Measurements from ENCODE around the gene ZNF550. TPM values are rescaled to one million over a fixed set of nuclear protein-coding genes. Genes with fewer than 3 reads are reported as not detected.
"Not testable (repeated sequence)": the region's sequence is repeated elsewhere in the genome, so short reads cannot be mapped to it uniquely, and the experiment has no call there.

ZNF550 gene
- total RNA-seq, 4 donors from 2014 or later = 3.7 to 6.7 (median 4.2) TPM

GRCh38 chr19:57499680-57500395 is 59.8 kb downstream of the ZNF550 start, which contains the start of gene ZNF773:
TSS of gene ZNF773 (plus strand) at chr19:57499938. CDS start at chr19:57500081, 143 bp downstream.
- H3K36me3 ChIP-seq = peaks cover 8 to 31% (median 17%) of the 10 kb centered on the region in 4 donors
- peak; percentile 55 for TF ChIP-seq POLR2A (IDR thresholded peaks at IDR 0.05; ENCODE audit: low read depth)
- peak; percentile 92 for TF ChIP-seq POLR2AphosphoS5 (IDR thresholded peaks at IDR 0.05)
- TF ChIP-seq, protein P1, sequence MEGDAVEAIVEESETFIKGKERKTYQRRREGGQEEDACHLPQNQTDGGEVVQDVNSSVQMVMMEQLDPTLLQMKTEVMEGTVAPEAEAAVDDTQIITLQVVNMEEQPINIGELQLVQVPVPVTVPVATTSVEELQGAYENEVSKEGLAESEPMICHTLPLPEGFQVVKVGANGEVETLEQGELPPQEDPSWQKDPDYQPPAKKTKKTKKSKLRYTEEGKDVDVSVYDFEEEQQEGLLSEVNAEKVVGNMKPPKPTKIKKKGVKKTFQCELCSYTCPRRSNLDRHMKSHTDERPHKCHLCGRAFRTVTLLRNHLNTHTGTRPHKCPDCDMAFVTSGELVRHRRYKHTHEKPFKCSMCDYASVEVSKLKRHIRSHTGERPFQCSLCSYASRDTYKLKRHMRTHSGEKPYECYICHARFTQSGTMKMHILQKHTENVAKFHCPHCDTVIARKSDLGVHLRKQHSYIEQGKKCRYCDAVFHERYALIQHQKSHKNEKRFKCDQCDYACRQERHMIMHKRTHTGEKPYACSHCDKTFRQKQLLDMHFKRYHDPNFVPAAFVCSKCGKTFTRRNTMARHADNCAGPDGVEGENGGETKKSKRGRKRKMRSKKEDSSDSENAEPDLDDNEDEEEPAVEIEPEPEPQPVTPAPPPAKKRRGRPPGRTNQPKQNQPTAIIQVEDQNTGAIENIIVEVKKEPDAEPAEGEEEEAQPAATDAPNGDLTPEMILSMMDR (IDR thresholded peaks at IDR 0.05) = peak in 1 of 3 experiments; percentile 12
- H3K27me3 ChIP-seq; intact Hi-C loops (cut with DNase I): not testable (repeated sequence)
- peak; percentile 98 for DNase-seq (ENCODE audit: extremely low spot score)
- H3K4me1 ChIP-seq = peaks cover 7 to 15% (median 11%) of the 10 kb centered on the region in 4 donors
- H3K27ac ChIP-seq (replicated peaks in 1 of 4) = peak within 1 kb of the TSS; percentile 82 to 91 (median 88)
- H3K9me3 ChIP-seq = peaks cover 0 to 23% (median 8%) of the 10 kb centered on the region in 4 donors
- WGBS = 2% methylated on average over 30 of the region's 69 CpGs
- H3K4me3 ChIP-seq = peak within 1 kb of the TSS; percentile 76 to 89 (median 81)

DNA sequence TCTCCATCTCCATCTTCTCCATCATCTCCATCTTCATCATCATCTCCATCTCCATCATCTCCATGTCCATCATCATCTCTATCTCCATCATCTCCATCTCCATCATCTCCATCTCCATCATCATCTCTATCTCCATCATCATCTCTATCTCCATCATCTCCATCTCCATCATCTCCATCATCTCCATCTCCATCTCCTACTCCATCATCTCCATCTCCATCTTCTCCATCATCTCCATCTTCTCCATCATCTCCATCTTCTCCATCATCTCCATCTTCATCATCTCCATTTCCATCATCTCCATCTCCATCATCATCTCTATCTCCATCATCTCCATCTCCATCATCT is 60.4 kb downstream of the ZNF550 start:
- intact Hi-C loops (cut with DNase I); DNase-seq (ENCODE audit: extremely low spot score); H3K27me3 ChIP-seq: not testable (repeated sequence)
- Histone ChIP-seq H3K27ac (replicated peaks in 1 of 4) (peak overlapping the region in 1 of 4 donors; percentile 91), H3K36me3 (peaks cover 6 to 29% (median 14%) of the 10 kb centered on the region in 4 donors), H3K4me1 (peaks cover 7 to 15% (median 11%) of the 10 kb centered on the region in 4 donors), H3K4me3 (peak overlapping the region; percentile 76 to 89 (median 81)), H3K9me3 (peaks cover 0 to 22% (median 10%) of the 10 kb centered on the region in 4 donors)

- H3K27ac ChIP-seq (replicated peaks in 1 of 4); H3K27me3 ChIP-seq; intact Hi-C loops (cut with DNase I); DNase-seq (ENCODE audit: extremely low spot score); H3K9me3 ChIP-seq: not testable (repeated sequence)
- peak overlapping the region in 3 of 4 donors; percentile 91 to 98 (median 97) for H3K4me3 ChIP-seq
- peaks cover 25 to 32% (median 28%) of the 10 kb centered on the region in 4 donors for H3K36me3 ChIP-seq
- H3K4me1 ChIP-seq = peaks cover 7 to 11% (median 8%) of the 10 kb centered on the region in 4 donors
- WGBS = no CpG with 5 or more reads among the region's 1 CpG
These were observed 71.4 kb downstream of the ZNF550 start for GRCh38 chr19:57488299-57488644.

- Histone ChIP-seq H3K27ac (replicated peaks in 1 of 4) (peak within 1 kb of the TSS; percentile 68 to 80 (median 76)), H3K36me3 (peaks cover 20 to 26% (median 22%) of the 10 kb centered on the region in 4 donors), H3K4me1 (peaks cover 7 to 11% (median 8%) of the 10 kb centered on the region in 4 donors), H3K4me3 (peak within 1 kb of the TSS; percentile 70 to 98 (median 94))
- intact Hi-C loops (cut with DNase I); H3K9me3 ChIP-seq; H3K27me3 ChIP-seq: not testable (repeated sequence)
- peak; percentile 96 for DNase-seq (ENCODE audit: extremely low spot score)
- WGBS = 2% methylated on average over 28 of the region's 69 CpGs
- TF ChIP-seq POLR2AphosphoS5 (IDR thresholded peaks at IDR 0.05) = peak; percentile 87
These were observed 72.0 kb downstream of the ZNF550 start, which contains the start of gene ZNF419 for GRCh38 chr19:57487477-57488298. TSS of gene ZNF419 (plus strand) at chr19:57487750. CDS start at chr19:57487951, 201 bp downstream.

Other genes starting within 250 kb of the ZNF550 start
- 1 to 10 TPM; 6.6 to 9.1 (median 8.3) TPM for gene ZNF543, start 239.4 kb downstream of the ZNF550 start, total RNA-seq
- gene ZNF304, start 208.6 kb downstream of the ZNF550 start, total RNA-seq = 10 to 100 TPM in 1 of 4 donors, 1 to 10 TPM in 3; 7.1 to 12.4 (median 8.5) TPM
- 10 to 100 TPM; 12.9 to 29.5 (median 20.2) TPM for gene TRAPPC2B, start 196.3 kb downstream of the ZNF550 start, total RNA-seq
- gene ZNF547, start 196.3 kb downstream of the ZNF550 start, total RNA-seq = 1 to 10 TPM; 1.4 to 3.3 (median 2.8) TPM
- gene ZNF548, start 170.0 kb downstream of the ZNF550 start, total RNA-seq = 10 to 100 TPM; 20.2 to 26.3 (median 23.6) TPM
- 1 to 10 TPM; 6.1 to 9.6 (median 8.8) TPM for gene ZNF17, start 148.7 kb downstream of the ZNF550 start, total RNA-seq
- gene ZNF749, start 124.5 kb downstream of the ZNF550 start, total RNA-seq = 1 to 10 TPM; 2.5 to 6.4 (median 4.6) TPM
- gene VN1R1, start 102.7 kb downstream of the ZNF550 start, total RNA-seq = 1 to 10 TPM in 3 of 4 donors, under 1 TPM in 1; 0.65 to 1.8 (median 1.3) TPM
- 10 to 100 TPM in 1 of 4 donors, 1 to 10 TPM in 3; 7.1 to 11.5 (median 9.0) TPM for gene ZNF772, start 82.3 kb downstream of the ZNF550 start, total RNA-seq
- 10 to 100 TPM in 2 of 4 donors, 1 to 10 TPM in 2; 9.3 to 17.8 (median 12.4) TPM for gene ZNF419, start 72.1 kb downstream of the ZNF550 start, total RNA-seq
- gene ZNF773, start 59.9 kb downstream of the ZNF550 start, total RNA-seq = 10 to 100 TPM in 3 of 4 donors, 1 to 10 TPM in 1; 7.1 to 18.9 (median 16.6) TPM
- gene ZNF549, start 32.5 kb downstream of the ZNF550 start, total RNA-seq = 1 to 10 TPM; 3.7 to 6.7 (median 6.4) TPM
- 1 to 10 TPM; 3.3 to 6.0 (median 4.9) TPM for gene ZNF416, start 19.0 kb upstream of the ZNF550 start, total RNA-seq
- gene ZIK1, start 24.3 kb upstream of the ZNF550 start, total RNA-seq = 1 to 10 TPM; 3.7 to 9.8 (median 6.4) TPM
- gene ZNF530, start 40.0 kb upstream of the ZNF550 start, total RNA-seq = 1 to 10 TPM; 1.2 to 6.9 (median 2.8) TPM
- 10 to 100 TPM; 14.5 to 31.3 (median 22.1) TPM for gene ZNF134, start 54.4 kb upstream of the ZNF550 start, total RNA-seq
- gene ZNF211, start 73.3 kb upstream of the ZNF550 start, total RNA-seq = 10 to 100 TPM in 2 of 4 donors, 1 to 10 TPM in 2; 9.4 to 14.8 (median 11.0) TPM
- gene ZSCAN4, start 109.1 kb upstream of the ZNF550 start, total RNA-seq = not detected
- 1 to 10 TPM; 6.2 to 8.4 (median 6.9) TPM for gene ZNF551, start 122.1 kb upstream of the ZNF550 start, total RNA-seq
- 1 to 10 TPM; 5.0 to 8.7 (median 7.1) TPM for gene ZNF154, start 149.3 kb upstream of the ZNF550 start, total RNA-seq
- 10 to 100 TPM in 1 of 4 donors, 1 to 10 TPM in 3; 8.3 to 13.4 (median 9.8) TPM for gene ZNF671, start 167.8 kb upstream of the ZNF550 start, total RNA-seq
- 10 to 100 TPM in 3 of 4 donors, 1 to 10 TPM in 1; 9.8 to 19.1 (median 14.1) TPM for gene ZNF776, start 187.0 kb upstream of the ZNF550 start, total RNA-seq
- gene ZNF586, start 209.8 kb upstream of the ZNF550 start, total RNA-seq = 10 to 100 TPM; 11.8 to 16.6 (median 13.0) TPM

Measured in esophagus muscularis mucosa (tissue), 4 donors.